Stomach (tissue), 9 donors: ENCODE measurements around the gene KASH5. TPM values are rescaled to one million over a fixed set of nuclear protein-coding genes. Genes with fewer than 3 reads are reported as not detected.
"Not testable (repeated sequence)": the region's sequence is repeated elsewhere in the genome, so short reads cannot be mapped to it uniquely, and the experiment has no call there.

Experiments used
- DNase-seq, 2 donors: peaks; one replicate each; pipeline versions ENCODE4 v3.0.0 to v3.0.0-alpha.2; 2013 to 2019
- H3K27ac ChIP-seq, 5 donors: fragments of 200-600 bp in 4 of 5; sonication (generic) in 4 of 5; one replicate each; pipeline ENCODE4 v1.5.1; 2013 to 2019; ENCODE audit warnings: mild to moderate bottlenecking in 1 of 5, moderate library complexity in 1 of 5
- H3K27me3 ChIP-seq, 3 donors: fragments of 200-600 bp; sonication (generic); one replicate each; pipeline ENCODE4 v1.5.1; 2017 to 2019; ENCODE audit warnings: mixed run types in 1 of 3
- H3K36me3 ChIP-seq, 4 donors: fragments of 200-600 bp; sonication (generic); 1 replicate in 3 of 4; 2 replicates in 1 of 4; pipeline ENCODE4 v1.5.1; 2016 to 2019
- H3K4me1 ChIP-seq, 4 donors: fragments of 200-600 bp; sonication (generic); one replicate each; pipeline ENCODE4 v1.5.1; 2016 to 2019
- H3K4me3 ChIP-seq, 4 donors: fragments of 200-600 bp; sonication (generic) in 3 of 4; one replicate each; pipeline ENCODE4 v1.5.1; 2016 to 2019; ENCODE audit warnings: mild to moderate bottlenecking in 1 of 4
- H3K9me3 ChIP-seq, 4 donors: fragments of 200-600 bp; sonication (generic); one replicate each; pipeline ENCODE4 v1.5.1; 2016 to 2019
- CTCF ChIP-seq, 7 experiments: fragments of 450-650 bp in 4 of 7; fragments of 200-600 bp in 3 of 7; sonication (generic) in 3 of 7; IDR thresholded peaks; one replicate each; pipeline ENCODE4 v1.5.1; 2016 to 2019; ENCODE audit warnings: antibody characterized with exemption in 7 of 7, control low read depth in 2 of 7, mild to moderate bottlenecking in 1 of 7
- EP300 ChIP-seq: sonication (generic); formaldehyde crosslinking; IDR thresholded peaks from one replicate; pipeline ENCODE4 v1.6.1; 2017; ENCODE audit warnings: antibody characterized with exemption
- POLR2A ChIP-seq, 4 donors: fragments of 450-650 bp; IDR thresholded peaks; one replicate each; pipeline ENCODE4 v1.6.1; 2016; ENCODE audit warnings: antibody characterized with exemption in 4 of 4, control low read depth in 2 of 4, mild to moderate bottlenecking in 1 of 4, moderate library complexity in 1 of 4
- POLR2AphosphoS5 ChIP-seq, 3 donors: sonication (generic); formaldehyde crosslinking; IDR thresholded peaks; one replicate each; pipeline ENCODE4 v1.6.1; 2016; ENCODE audit warnings: antibody characterized with exemption in 3 of 3
- WGBS, 5 donors: extraction: QIAGEN DNeasy Blood & Tissue Kit in 3 of 5; methylation state at CpG; one replicate each; pipeline versions ENCODE4 v1.1.5 to v1.1.7; 2013 to 2018; 5-methylcytosine and 5-hydroxymethylcytosine counted together
- intact Hi-C: fragments of 100-400 bp; cut with DNase I; formaldehyde crosslinking; loops from one replicate; pipeline ENCODE4 v1.15.1; 2023; ENCODE audit warnings: low total_unique reads
- polyA plus RNA-seq, 3 donors: library from polyadenylated mRNA; stranded (reverse); fragments of 200-250 nt; gene quantifications; one replicate each; pipeline ENCODE4 v1.2.3, GENCODE V29; 2013
- total RNA-seq, 5 donors: library from RNA; depleted of rRNA; stranded (reverse); fragments of >200 nt; gene quantifications; one replicate each; pipeline versions ENCODE4 v1.1.0 to v1.2.3, GENCODE V29; 2014 to 2016
- donor health status: healthy with polysubstance abuse.
- donor health status: Bipolar disorder and iron deficiency.
- donor health status: healthy.

KASH5 gene
- total and polyA plus RNA-seq, 8 donors = 0.20 to 0.37 TPM; not detected in 6

GRCh38 chr19:49443366-49444099, 55.5 kb downstream of the KASH5 start:
- WGBS, 5 donors = 0% methylated on average over 36 to 47 of the region's 47 CpGs
- peaks cover 0 to 46% (median 28%) of the 10 kb centered on the region in 4 donors for H3K4me1 ChIP-seq
- no peaks in the 10 kb centered on the region for H3K9me3 ChIP-seq
- H3K27ac ChIP-seq = peak overlapping the region; percentile 68 to 89 (median 82)
- intact Hi-C loops = loop anchor here (5.0 kb wide), 1 partner anchor 51 kb away; no protein-coding TSS in a partner anchor
- H3K36me3 ChIP-seq = peaks cover 6 to 28% (median 21%) of the 10 kb centered on the region in 4 donors
- peak; percentile 95 to 98 for DNase-seq
- H3K4me3 ChIP-seq = peak overlapping the region; percentile 54 to 89 (median 66)
- TF ChIP-seq EP300 = no peak
- peak in 1 of 3 donors; percentile 71 for TF ChIP-seq POLR2AphosphoS5 (IDR thresholded peaks at IDR 0.05)
- peak in 6 of 7 experiments; percentile 26 to 93 (median 78) for TF ChIP-seq CTCF (IDR thresholded peaks at IDR 0.05)
- no peak for TF ChIP-seq POLR2A (IDR thresholded peaks at IDR 0.05)
- H3K27me3 ChIP-seq = peaks cover 5 to 46% (median 38%) of the 10 kb centered on the region in 3 donors

GRCh38 chr19:49444100-49444700, 56.2 kb downstream of the KASH5 start:
- peak overlapping the region in 1 of 4 donors; percentile 70 for H3K4me3 ChIP-seq
- 52 to 68% (median 56%) methylated on average over 5 of the region's 5 CpGs for WGBS, 5 donors
- H3K36me3 ChIP-seq = peaks cover 7 to 35% (median 28%) of the 10 kb centered on the region in 4 donors
- DNase-seq, H3K9me3 ChIP-seq: not testable (repeated sequence)
- H3K4me1 ChIP-seq = peaks cover 0 to 48% (median 29%) of the 10 kb centered on the region in 4 donors
- peak overlapping the region in 1 of 5 donors; percentile 80 for H3K27ac ChIP-seq
- intact Hi-C loops = loop anchor here (5.0 kb wide), 1 partner anchor 52 kb away; no protein-coding TSS in a partner anchor
- H3K27me3 ChIP-seq = peaks cover under 1 to 39% (median 32%) of the 10 kb centered on the region in 3 donors

- peaks cover 10 to 43% (median 38%) of the 10 kb centered on the region in 4 donors for H3K36me3 ChIP-seq
- 66 to 95% (median 86%) methylated on average over 3 of the region's 3 CpGs for WGBS, 5 donors
- peaks cover 0 to 60% (median 39%) of the 10 kb centered on the region in 4 donors for H3K4me1 ChIP-seq
- TF ChIP-seq EP300 = no peak
- TF ChIP-seq POLR2AphosphoS5 (IDR thresholded peaks at IDR 0.05) = no peak
- TF ChIP-seq CTCF (IDR thresholded peaks at IDR 0.05) = no peak
- no peak for TF ChIP-seq POLR2A (IDR thresholded peaks at IDR 0.05)
- H3K9me3 ChIP-seq = no peaks in the 10 kb centered on the region
- no peak for DNase-seq
- H3K27me3 ChIP-seq = peaks cover 0 to 21% (median 14%) of the 10 kb centered on the region in 3 donors
- H3K27ac ChIP-seq = no peak overlapping the region
- H3K4me3 ChIP-seq = no peak overlapping the region
- intact Hi-C loops = no loop called here
These were observed 57.9 kb downstream of the KASH5 start for GRCh38 chr19:49445997-49446396.

GRCh38 chr19:49447485-49448431, 59.7 kb downstream of the KASH5 start:
- H3K4me1 ChIP-seq = peaks cover 0 to 54% (median 37%) of the 10 kb centered on the region in 4 donors
- H3K4me3 ChIP-seq = no peak overlapping the region
- intact Hi-C loops = no loop called here
- 76 to 83% (median 79%) methylated on average over 21 to 32 of the region's 32 CpGs for WGBS, 5 donors
- H3K9me3 ChIP-seq = no peaks in the 10 kb centered on the region
- H3K36me3 ChIP-seq = peaks cover 10 to 43% (median 38%) of the 10 kb centered on the region in 4 donors
- peaks cover 0 to 4% (median 0%) of the 10 kb centered on the region in 3 donors for H3K27me3 ChIP-seq
- TF ChIP-seq POLR2AphosphoS5 (IDR thresholded peaks at IDR 0.05) (no peak), CTCF (IDR thresholded peaks at IDR 0.05) (no peak), EP300 (no peak), POLR2A (IDR thresholded peaks at IDR 0.05) (no peak)
- H3K27ac ChIP-seq = peak overlapping the region in 1 of 5 donors; percentile 12
- peak in 1 of 2 donors; percentile 60 for DNase-seq
